ENCODE measurements around the gene TEX2.

TEX2 gene

GRCh38 chr17:64236827-64237403 lies 26.1 kb downstream of the TEX2 start:
- H3K4me2 ChIP-seq (ENCODE audit: low read length, poor library complexity, severe bottlenecking) = no peak overlapping the region
- peaks cover 7% of the 10 kb centered on the region for H3K4me1 ChIP-seq (ENCODE audit: control insufficient read depth, insufficient read depth, low read depth, low read length)
- no peak overlapping the region for H2BK12ac ChIP-seq (ENCODE audit: low read length in 2 of 2)
- H3K27me3 ChIP-seq (ENCODE audit: control insufficient read depth in 1 of 2, insufficient read depth in 1 of 2, low read length in 2 of 2) = no peaks in the 10 kb centered on the region
- no peak overlapping the region for H4K8ac ChIP-seq (ENCODE audit: low read length)
- H3K4me3 ChIP-seq (ENCODE audit: insufficient read depth in 1 of 2, low read depth in 1 of 2, low read length in 2 of 2) = no peak overlapping the region
- H3K14ac ChIP-seq (ENCODE audit: low read length in 2 of 2) = no peak overlapping the region
- no peak overlapping the region for H2BK15ac ChIP-seq (ENCODE audit: low read depth, poor library complexity, severe bottlenecking)
- no peaks in the 10 kb centered on the region for H3K36me3 ChIP-seq (ENCODE audit: control insufficient read depth in 1 of 2, insufficient read depth in 2 of 2, low read depth in 1 of 2, low read length in 2 of 2)
- H3K4ac ChIP-seq (ENCODE audit: low read depth in 1 of 2, low read length in 2 of 2) = no peak overlapping the region
- H3K27ac ChIP-seq (ENCODE audit: low read length, poor library complexity, severe bottlenecking) = no peak overlapping the region
- no peaks in the 10 kb centered on the region for H3K9me3 ChIP-seq (ENCODE audit: control insufficient read depth, low read length)
- DNase-seq = peak; percentile 29
- H3K18ac ChIP-seq (ENCODE audit: low read depth in 1 of 2, low read length in 2 of 2) = no peak overlapping the region
- H2AFZ ChIP-seq (ENCODE audit: low read depth, low read length) = no peak overlapping the region
- H3K9ac ChIP-seq (ENCODE audit: low read length) = no peak overlapping the region
- H3K79me1 ChIP-seq (replicated peaks; ENCODE audit: low read length, poor library complexity, severe bottlenecking) = peaks cover 32% of the 10 kb centered on the region
- H2AK5ac ChIP-seq (ENCODE audit: low read length, severe bottlenecking) = no peak overlapping the region
- H2BK120ac ChIP-seq (ENCODE audit: low read depth, low read length) = no peak overlapping the region
- no peak overlapping the region for H3K23ac ChIP-seq (ENCODE audit: low read length in 2 of 2)
- no peak overlapping the region for H2BK5ac ChIP-seq (ENCODE audit: low read depth, low read length, poor library complexity, severe bottlenecking)
- H4K91ac ChIP-seq (ENCODE audit: low read length) = no peak overlapping the region
- WGBS = 83% methylated on average over 9 of the region's 9 CpGs

- Histone ChIP-seq H3K18ac (ENCODE audit: low read depth in 1 of 2, low read length in 2 of 2) (no peak overlapping the region), H3K23ac (ENCODE audit: low read length in 2 of 2) (no peak overlapping the region), H2BK120ac (ENCODE audit: low read depth, low read length) (no peak overlapping the region), H3K27ac (ENCODE audit: low read length, poor library complexity, severe bottlenecking) (no peak overlapping the region), H2AK5ac (ENCODE audit: low read length, severe bottlenecking) (no peak overlapping the region), H3K14ac (ENCODE audit: low read length in 2 of 2) (no peak overlapping the region), H4K91ac (ENCODE audit: low read length) (no peak overlapping the region), H3K79me1 (replicated peaks; ENCODE audit: low read length, poor library complexity, severe bottlenecking) (peaks cover 39% of the 10 kb centered on the region), H2BK5ac (ENCODE audit: low read depth, low read length, poor library complexity, severe bottlenecking) (no peak overlapping the region), H3K4ac (ENCODE audit: low read depth in 1 of 2, low read length in 2 of 2) (no peak overlapping the region), H3K4me1 (ENCODE audit: control insufficient read depth, insufficient read depth, low read depth, low read length) (peaks cover 10% of the 10 kb centered on the region), H3K9me3 (ENCODE audit: control insufficient read depth, low read length) (no peaks in the 10 kb centered on the region), H3K9ac (ENCODE audit: low read length) (no peak overlapping the region), H2BK15ac (ENCODE audit: low read depth, poor library complexity, severe bottlenecking) (no peak overlapping the region), H2AFZ (ENCODE audit: low read depth, low read length) (no peak overlapping the region), H2BK12ac (ENCODE audit: low read length in 2 of 2) (no peak overlapping the region), H3K4me2 (ENCODE audit: low read length, poor library complexity, severe bottlenecking) (no peak overlapping the region), H3K36me3 (ENCODE audit: control insufficient read depth in 1 of 2, insufficient read depth in 2 of 2, low read depth in 1 of 2, low read length in 2 of 2) (no peaks in the 10 kb centered on the region), H4K8ac (ENCODE audit: low read length) (no peak overlapping the region), H3K27me3 (ENCODE audit: control insufficient read depth in 1 of 2, insufficient read depth in 1 of 2, low read length in 2 of 2) (no peaks in the 10 kb centered on the region), H3K4me3 (ENCODE audit: insufficient read depth in 1 of 2, low read depth in 1 of 2, low read length in 2 of 2) (no peak overlapping the region)
- no peak for DNase-seq
- WGBS = 93% methylated on average over 6 of the region's 6 CpGs
Measured at GRCh38 chr17:64234961-64235360, 28.1 kb downstream of the TEX2 start.

GRCh38 chr17:64232466-64233262 lies 30.4 kb downstream of the TEX2 start:
- no peak overlapping the region for H3K9ac ChIP-seq (ENCODE audit: low read length)
- H4K91ac ChIP-seq (ENCODE audit: low read length) = peak overlapping the region; percentile 15
- H3K4me2 ChIP-seq (ENCODE audit: low read length, poor library complexity, severe bottlenecking) = no peak overlapping the region
- peak overlapping the region; percentile 63 for H2AK5ac ChIP-seq (ENCODE audit: low read length, severe bottlenecking)
- H3K9me3 ChIP-seq (ENCODE audit: control insufficient read depth, low read length) = no peaks in the 10 kb centered on the region
- H3K36me3 ChIP-seq (ENCODE audit: control insufficient read depth in 1 of 2, insufficient read depth in 2 of 2, low read depth in 1 of 2, low read length in 2 of 2) = no peaks in the 10 kb centered on the region
- no peak overlapping the region for H4K8ac ChIP-seq (ENCODE audit: low read length)
- H2BK15ac ChIP-seq (ENCODE audit: low read depth, poor library complexity, severe bottlenecking) = no peak overlapping the region
- H3K4me1 ChIP-seq (ENCODE audit: control insufficient read depth, insufficient read depth, low read depth, low read length) = peaks cover 13% of the 10 kb centered on the region
- WGBS = 87% methylated on average over 1 of the region's 2 CpGs
- H3K79me1 ChIP-seq (replicated peaks; ENCODE audit: low read length, poor library complexity, severe bottlenecking) = peaks cover 38% of the 10 kb centered on the region
- no peak overlapping the region for H2AFZ ChIP-seq (ENCODE audit: low read depth, low read length)
- H3K14ac ChIP-seq (ENCODE audit: low read length in 2 of 2) = no peak overlapping the region
- H3K4ac ChIP-seq (ENCODE audit: low read depth in 1 of 2, low read length in 2 of 2) = no peak overlapping the region
- H2BK5ac ChIP-seq (ENCODE audit: low read depth, low read length, poor library complexity, severe bottlenecking) = no peak overlapping the region
- no peak overlapping the region for H3K4me3 ChIP-seq (ENCODE audit: insufficient read depth in 1 of 2, low read depth in 1 of 2, low read length in 2 of 2)
- H3K27ac ChIP-seq (ENCODE audit: low read length, poor library complexity, severe bottlenecking) = no peak overlapping the region
- H3K23ac ChIP-seq (ENCODE audit: low read length in 2 of 2) = no peak overlapping the region
- no peak for DNase-seq
- no peak overlapping the region for H2BK12ac ChIP-seq (ENCODE audit: low read length in 2 of 2)
- H3K27me3 ChIP-seq (ENCODE audit: control insufficient read depth in 1 of 2, insufficient read depth in 1 of 2, low read length in 2 of 2) = no peaks in the 10 kb centered on the region
- H2BK120ac ChIP-seq (ENCODE audit: low read depth, low read length) = no peak overlapping the region
- H3K18ac ChIP-seq (ENCODE audit: low read depth in 1 of 2, low read length in 2 of 2) = no peak overlapping the region

- H3K9me3 ChIP-seq (ENCODE audit: control insufficient read depth, low read length) = no peaks in the 10 kb centered on the region
- no peak overlapping the region for H4K8ac ChIP-seq (ENCODE audit: low read length)
- no peak overlapping the region for H3K27ac ChIP-seq (ENCODE audit: low read length, poor library complexity, severe bottlenecking)
- H2BK12ac ChIP-seq (ENCODE audit: low read length in 2 of 2) = no peak overlapping the region
- no peak overlapping the region for H2BK120ac ChIP-seq (ENCODE audit: low read depth, low read length)
- H3K79me1 ChIP-seq (replicated peaks; ENCODE audit: low read length, poor library complexity, severe bottlenecking) = peaks cover 31% of the 10 kb centered on the region
- no peaks in the 10 kb centered on the region for H3K27me3 ChIP-seq (ENCODE audit: control insufficient read depth in 1 of 2, insufficient read depth in 1 of 2, low read length in 2 of 2)
- H2AK5ac ChIP-seq (ENCODE audit: low read length, severe bottlenecking) = peak overlapping the region; percentile 94
- no peak overlapping the region for H3K4ac ChIP-seq (ENCODE audit: low read depth in 1 of 2, low read length in 2 of 2)
- H2BK15ac ChIP-seq (ENCODE audit: low read depth, poor library complexity, severe bottlenecking) = no peak overlapping the region
- H2BK5ac ChIP-seq (ENCODE audit: low read depth, low read length, poor library complexity, severe bottlenecking) = no peak overlapping the region
- no peak overlapping the region for H2AFZ ChIP-seq (ENCODE audit: low read depth, low read length)
- H3K4me3 ChIP-seq (ENCODE audit: insufficient read depth in 1 of 2, low read depth in 1 of 2, low read length in 2 of 2) = no peak overlapping the region
- H3K18ac ChIP-seq (ENCODE audit: low read depth in 1 of 2, low read length in 2 of 2) = no peak overlapping the region
- H4K91ac ChIP-seq (ENCODE audit: low read length) = no peak overlapping the region
- H3K9ac ChIP-seq (ENCODE audit: low read length) = peak overlapping the region; percentile 19
- H3K23ac ChIP-seq (ENCODE audit: low read length in 2 of 2) = no peak overlapping the region
- H3K36me3 ChIP-seq (ENCODE audit: control insufficient read depth in 1 of 2, insufficient read depth in 2 of 2, low read depth in 1 of 2, low read length in 2 of 2) = no peaks in the 10 kb centered on the region
- no peak for DNase-seq
- H3K4me1 ChIP-seq (ENCODE audit: control insufficient read depth, insufficient read depth, low read depth, low read length) = peaks cover 13% of the 10 kb centered on the region
- no peak overlapping the region for H3K4me2 ChIP-seq (ENCODE audit: low read length, poor library complexity, severe bottlenecking)
- H3K14ac ChIP-seq (ENCODE audit: low read length in 2 of 2) = no peak overlapping the region
- 95% methylated on average over 4 of the region's 6 CpGs for WGBS
Measured at GRCh38 chr17:64231567-64232141, 31.4 kb downstream of the TEX2 start.
